Measurements from ENCODE around the gene UFD1. TPM values are rescaled to one million over a fixed set of nuclear protein-coding genes. Genes with fewer than 3 reads are reported as not detected.

Gene UFD1
- total and polyA plus RNA-seq, 9 of the 15 experiments (the other 6 are each of a cell fraction or from before 2014, with no cell fraction given) = 238 to 645 (median 363) TPM

- TF ChIP-seq, protein P1, sequence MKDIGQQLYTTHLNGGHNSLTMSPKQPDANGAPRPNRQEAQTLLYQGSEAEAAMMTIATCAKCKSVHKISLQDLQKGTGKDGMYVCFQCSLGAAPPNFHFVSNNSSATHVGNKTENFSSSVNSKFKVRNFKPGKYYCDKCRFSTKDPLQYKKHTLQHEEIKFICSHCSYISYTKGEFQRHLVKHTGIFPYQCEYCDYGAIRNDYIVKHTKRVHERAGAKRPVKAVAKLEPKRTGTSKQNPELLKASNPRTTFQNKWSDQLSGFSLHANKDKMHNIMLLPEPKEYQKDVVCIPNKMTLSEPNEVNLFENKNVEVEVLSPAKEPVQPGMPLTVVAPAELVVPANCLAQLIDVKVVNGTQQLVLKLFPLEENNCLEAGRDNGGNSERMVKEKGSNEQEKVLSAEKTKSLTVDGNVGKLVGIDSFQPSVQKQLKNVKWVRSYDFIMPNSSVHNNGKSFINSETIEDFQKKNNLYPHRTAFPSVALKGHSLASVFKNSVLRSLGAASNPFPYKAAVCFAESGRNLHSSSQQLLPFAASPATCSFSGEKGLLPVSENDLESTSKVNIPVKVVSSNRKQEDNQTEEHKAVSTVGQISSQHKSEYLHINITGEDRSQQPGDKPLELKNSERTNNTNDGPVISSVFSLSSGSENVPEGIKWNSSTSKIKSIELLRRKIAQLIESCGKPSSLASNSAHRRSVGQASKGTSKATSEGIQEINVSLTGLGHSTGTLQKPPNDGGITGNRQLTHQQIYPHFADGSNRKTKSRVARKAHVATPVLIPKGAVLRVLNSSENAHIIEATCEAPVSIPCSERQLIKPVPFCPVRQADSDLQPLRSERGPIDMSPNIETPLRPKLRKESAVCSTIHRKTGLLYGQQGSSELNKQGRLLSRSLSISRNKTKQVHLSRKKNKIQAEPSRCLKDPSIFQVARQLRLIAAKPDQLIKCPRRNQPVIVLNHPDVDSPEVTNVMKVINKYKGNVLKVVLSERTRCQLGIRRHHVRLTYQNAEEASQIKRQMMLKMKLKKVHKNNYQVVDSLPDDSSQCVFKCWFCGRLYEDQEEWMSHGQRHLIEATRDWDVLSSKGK (CRISPR knock-in tag; IDR thresholded peaks at IDR 0.05) = no peak
- TF ChIP-seq SRF (CRISPR knock-in tag; IDR thresholded peaks at IDR 0.05) (no peak), ZNF277 (CRISPR knock-in tag; IDR thresholded peaks at IDR 0.05; ENCODE audit: borderline replicate concordance) (no peak), HNRNPLL (IDR thresholded peaks at IDR 0.05; ENCODE audit: low read depth, low read length, poor library complexity, severe bottlenecking) (no peak), HMGN3 (IDR thresholded peaks at IDR 0.05; ENCODE audit: borderline replicate concordance, extremely low read depth, insufficient read length, low read depth, low read length) (no peak), COPS2 (conservative IDR thresholded peaks at IDR 0.05) (no peak), FOXP1 (CRISPR knock-in tag; IDR thresholded peaks at IDR 0.05) (no peak), SIN3B (IDR thresholded peaks at IDR 0.05; ENCODE audit: low read depth) (no peak), SMAD1 (IDR thresholded peaks at IDR 0.05; ENCODE audit: low read depth, low read length, partially characterized antibody) (peak; percentile 97), TBP (optimal IDR thresholded peaks at IDR 0.05; ENCODE audit: low read depth, low read length) (no peak), CREBBP (IDR thresholded peaks at IDR 0.05; ENCODE audit: low read depth, low read length) (no peak), TCF3 (CRISPR knock-in tag; IDR thresholded peaks at IDR 0.05) (no peak), ZNF431 (CRISPR knock-in tag; IDR thresholded peaks at IDR 0.05) (no peak), TAF7 (tag; IDR thresholded peaks at IDR 0.05) (no peak), RHOXF2B (CRISPR knock-in tag; conservative IDR thresholded peaks at IDR 0.05) (no peak), YY1 (IDR thresholded peaks at IDR 0.05; ENCODE audit: borderline replicate concordance in 1 of 3, control insufficient read depth in 1 of 3, extremely low read depth in 1 of 3, insufficient read depth in 3 of 3, insufficient read length in 1 of 3, insufficient replicate concordance in 2 of 3, low read depth in 1 of 3, low read length in 2 of 3) (no peak)
- TF ChIP-seq, protein P2, sequence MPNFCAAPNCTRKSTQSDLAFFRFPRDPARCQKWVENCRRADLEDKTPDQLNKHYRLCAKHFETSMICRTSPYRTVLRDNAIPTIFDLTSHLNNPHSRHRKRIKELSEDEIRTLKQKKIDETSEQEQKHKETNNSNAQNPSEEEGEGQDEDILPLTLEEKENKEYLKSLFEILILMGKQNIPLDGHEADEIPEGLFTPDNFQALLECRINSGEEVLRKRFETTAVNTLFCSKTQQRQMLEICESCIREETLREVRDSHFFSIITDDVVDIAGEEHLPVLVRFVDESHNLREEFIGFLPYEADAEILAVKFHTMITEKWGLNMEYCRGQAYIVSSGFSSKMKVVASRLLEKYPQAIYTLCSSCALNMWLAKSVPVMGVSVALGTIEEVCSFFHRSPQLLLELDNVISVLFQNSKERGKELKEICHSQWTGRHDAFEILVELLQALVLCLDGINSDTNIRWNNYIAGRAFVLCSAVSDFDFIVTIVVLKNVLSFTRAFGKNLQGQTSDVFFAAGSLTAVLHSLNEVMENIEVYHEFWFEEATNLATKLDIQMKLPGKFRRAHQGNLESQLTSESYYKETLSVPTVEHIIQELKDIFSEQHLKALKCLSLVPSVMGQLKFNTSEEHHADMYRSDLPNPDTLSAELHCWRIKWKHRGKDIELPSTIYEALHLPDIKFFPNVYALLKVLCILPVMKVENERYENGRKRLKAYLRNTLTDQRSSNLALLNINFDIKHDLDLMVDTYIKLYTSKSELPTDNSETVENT (CRISPR knock-in tag; IDR thresholded peaks at IDR 0.05) = peak; percentile 68
- TF ChIP-seq, protein P3, sequence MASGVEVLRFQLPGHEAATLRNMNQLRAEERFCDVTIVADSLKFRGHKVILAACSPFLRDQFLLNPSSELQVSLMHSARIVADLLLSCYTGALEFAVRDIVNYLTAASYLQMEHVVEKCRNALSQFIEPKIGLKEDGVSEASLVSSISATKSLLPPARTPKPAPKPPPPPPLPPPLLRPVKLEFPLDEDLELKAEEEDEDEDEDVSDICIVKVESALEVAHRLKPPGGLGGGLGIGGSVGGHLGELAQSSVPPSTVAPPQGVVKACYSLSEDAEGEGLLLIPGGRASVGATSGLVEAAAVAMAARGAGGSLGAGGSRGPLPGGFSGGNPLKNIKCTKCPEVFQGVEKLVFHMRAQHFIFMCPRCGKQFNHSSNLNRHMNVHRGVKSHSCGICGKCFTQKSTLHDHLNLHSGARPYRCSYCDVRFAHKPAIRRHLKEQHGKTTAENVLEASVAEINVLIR (CRISPR knock-in tag; IDR thresholded peaks at IDR 0.05) = no peak
Measured at GRCh38 chr22:19407649-19408606, 71.1 kb downstream of the UFD1 start (continued).
